SK-N-SH (cell line): ENCODE data around the gene JPT2. TPM values are rescaled to one million over a fixed set of nuclear protein-coding genes. Genes with fewer than 3 reads are reported as not detected.

Experiments
- CTCF ChIA-PET: fragments of 300-600, 350-600 bp; formaldehyde crosslinking; extraction: SDS; loops from one replicate; lab custom pipeline; 2021; lab: Yijun Ruan, JAX
- POLR2A ChIA-PET: fragments of 350-600 bp; sonication (Branson Sonifier 250); formaldehyde crosslinking; extraction: SDS; loops from one replicate; lab custom pipeline; 2020; ENCODE audit warnings: antibody characterized with exemption, inconsistent platforms; lab: Yijun Ruan, JAX
- DNase-seq: peaks from one replicate; pipeline ENCODE4 v3.0.0; 2012
- H2AFZ ChIP-seq: fragments of 200-600 bp; sonication (generic); 2 replicates; pipeline ENCODE4 v1.8.1; 2016; ENCODE audit warnings: antibody characterized with exemption, mild to moderate bottlenecking, low read depth
- H3F3A ChIP-seq: fragments of 200-600 bp; sonication (generic); replicated peaks from 2 replicates; pipeline ENCODE3; 2016; ENCODE audit warnings: antibody characterized with exemption, mild to moderate bottlenecking; ENCODE audit not compliant: insufficient read depth
- H3K27ac ChIP-seq, 2 experiments: fragments of 200-500 bp in 1 of 2; fragments of 200-600 bp in 1 of 2; sonication (Bioruptor generic) in 1 of 2; sonication (generic), shearing (Covaris generic) in 1 of 2; 2 replicates each; pipeline versions ENCODE4 v1.5.1 to v1.6.1; 2014 to 2016; ENCODE audit warnings: low read depth in 2 of 2, inconsistent platforms in 1 of 2, low read length in 1 of 2, mild to moderate bottlenecking in 1 of 2, mixed read lengths in 1 of 2
- H3K27me3 ChIP-seq: fragments of 200-600 bp; sonication (generic), shearing (Covaris generic); 2 replicates; pipeline ENCODE4 v1.6.1; 2016; ENCODE audit warnings: mixed run types; ENCODE audit not compliant: insufficient read depth
- H3K36me3 ChIP-seq, 2 experiments: fragments of 200-500 bp in 1 of 2; fragments of 200-600 bp in 1 of 2; sonication (Bioruptor generic) in 1 of 2; sonication (generic) in 1 of 2; replicated peaks in 1 of 2; 2 replicates each; pipeline versions ENCODE3 to v1.5.1; 2014 to 2016; ENCODE audit warnings: low read length in 1 of 2, mild to moderate bottlenecking in 1 of 2; ENCODE audit not compliant: insufficient read depth in 2 of 2, control insufficient read depth in 1 of 2
- H3K4me1 ChIP-seq, 2 experiments: fragments of 200-500 bp in 1 of 2; fragments of 200-600 bp in 1 of 2; sonication (Bioruptor generic) in 1 of 2; sonication (generic), shearing (Covaris generic) in 1 of 2; 2 replicates each; pipeline versions ENCODE4 v1.5.1 to v1.6.1; 2014 to 2016; ENCODE audit warnings: low read depth in 1 of 2, low read length in 1 of 2, mixed run types in 1 of 2; ENCODE audit not compliant: insufficient read depth in 2 of 2, control insufficient read depth in 1 of 2
- H3K4me2 ChIP-seq: fragments of 200-600 bp; sonication (generic), shearing (Covaris generic); 2 replicates; pipeline ENCODE4 v1.6.1; 2017; ENCODE audit warnings: mixed run types
- H3K4me3 ChIP-seq, 2 experiments: fragments of 200-500 bp in 1 of 2; fragments of 200-600 bp in 1 of 2; sonication (Bioruptor generic) in 1 of 2; sonication (generic), shearing (Covaris generic) in 1 of 2; 2 replicates each; pipeline versions ENCODE4 v1.5.1 to v1.8.1; 2014 to 2016; ENCODE audit warnings: low read depth in 2 of 2, inconsistent platforms in 1 of 2, low read length in 1 of 2, mild to moderate bottlenecking in 1 of 2, mixed read lengths in 1 of 2, moderate library complexity in 1 of 2
- H3K79me2 ChIP-seq: fragments of 200-600 bp; sonication (generic); 2 replicates; pipeline ENCODE4 v1.8.1; 2017; ENCODE audit warnings: mild to moderate bottlenecking; ENCODE audit not compliant: insufficient read depth
- H3K9ac ChIP-seq: fragments of 200-600 bp; sonication (generic); 2 replicates; pipeline ENCODE4 v1.6.1; 2017; ENCODE audit warnings: mixed run types
- H3K9me2 ChIP-seq: fragments of 200-600 bp; sonication (generic); 2 replicates; pipeline ENCODE4 v1.6.1; 2017; ENCODE audit warnings: mixed run types
- H3K9me3 ChIP-seq: fragments of 200-600 bp; sonication (generic); 2 replicates; pipeline ENCODE4 v1.6.1; 2017; ENCODE audit warnings: mixed run types, mild to moderate bottlenecking, moderate library complexity
- H4K20me1 ChIP-seq: fragments of 200-600 bp; sonication (generic); 2 replicates; pipeline ENCODE4 v1.6.1; 2017; ENCODE audit warnings: mild to moderate bottlenecking, mixed run types; ENCODE audit not compliant: insufficient read depth
- CHD2 ChIP-seq: fragments of 150-350 bp; IDR thresholded peaks from 2 replicates; pipeline ENCODE4 v1.6.1; 2018; ENCODE audit warnings: low read length; ENCODE audit not compliant: partially characterized antibody
- CTCF ChIP-seq: fragments of 200-600 bp; sonication (generic); IDR thresholded peaks from 2 replicates; pipeline ENCODE4 v1.6.1; 2017; ENCODE audit warnings: antibody characterized with exemption, mild to moderate bottlenecking, moderate library complexity
- ELF1 ChIP-seq: IDR thresholded peaks from 2 replicates; pipeline ENCODE4 v1.4.0; 2012
- EP300 ChIP-seq, 2 experiments: IDR thresholded peaks; 2 replicates each; pipeline versions ENCODE4 v1.4.0 to v1.6.1; 2012; ENCODE audit warnings: borderline replicate concordance in 1 of 2, low read depth in 1 of 2, low read length in 1 of 2
- GABPA ChIP-seq: IDR thresholded peaks from 2 replicates; pipeline ENCODE4 v1.4.0; 2012; ENCODE audit warnings: low read depth, mild to moderate bottlenecking
- MXI1 ChIP-seq: IDR thresholded peaks from 2 replicates; pipeline ENCODE4 v1.6.1; 2012; ENCODE audit warnings: mild to moderate bottlenecking, low read depth, low read length, improper control_type of control experiment
- NFIC ChIP-seq: IDR thresholded peaks from 2 replicates; pipeline ENCODE4 v1.4.0; 2012; ENCODE audit warnings: borderline replicate concordance
- NRF1 ChIP-seq: IDR thresholded peaks from 2 replicates; pipeline ENCODE4 v1.6.1; 2012; ENCODE audit warnings: low read depth, mild to moderate bottlenecking, low read length
- PBX3 ChIP-seq: IDR thresholded peaks from 2 replicates; pipeline ENCODE4; 2012
- POLR2AphosphoS5 ChIP-seq: IDR thresholded peaks from 2 replicates; pipeline ENCODE4 v1.6.1; 2012; ENCODE audit warnings: low read depth, low read length
- RAD21 ChIP-seq: IDR thresholded peaks from 2 replicates; pipeline ENCODE4 v1.6.1; 2012; ENCODE audit warnings: mild to moderate bottlenecking, low read length
- RCOR1 ChIP-seq: fragments of 150-350 bp; IDR thresholded peaks from 2 replicates; pipeline ENCODE4 v1.6.1; 2017; ENCODE audit warnings: antibody characterized with exemption, low read length
- REST ChIP-seq: IDR thresholded peaks from 2 replicates; pipeline ENCODE4 v1.6.1; 2012; ENCODE audit warnings: mild to moderate bottlenecking, low read depth, low read length, moderate library complexity
- RFX5 ChIP-seq: IDR thresholded peaks from 2 replicates; pipeline ENCODE4 v1.6.1; 2012; ENCODE audit warnings: mild to moderate bottlenecking, improper control_type of control experiment, low read length
- SIN3A ChIP-seq: IDR thresholded peaks from 2 replicates; pipeline ENCODE4 v1.6.1; 2012; ENCODE audit warnings: low read depth, mild to moderate bottlenecking, low read length, moderate library complexity, borderline replicate concordance
- SMC3 ChIP-seq: IDR thresholded peaks from 2 replicates; pipeline ENCODE4 v1.6.1; 2012; ENCODE audit warnings: low read depth, low read length, improper control_type of control experiment
- TAF1 ChIP-seq: IDR thresholded peaks from 2 replicates; pipeline ENCODE4 v1.6.1; 2012; ENCODE audit warnings: low read depth, mild to moderate bottlenecking, low read length, moderate library complexity, borderline replicate concordance
- TEAD4 ChIP-seq: IDR thresholded peaks from 2 replicates; pipeline ENCODE4 v1.4.0; 2012; ENCODE audit warnings: mild to moderate bottlenecking, borderline replicate concordance; ENCODE audit not compliant: insufficient read depth
- USF1 ChIP-seq: IDR thresholded peaks from 2 replicates; pipeline ENCODE4 v1.4.0; 2012; ENCODE audit warnings: low read depth, borderline replicate concordance
- ZBTB33 ChIP-seq: IDR thresholded peaks from 2 replicates; pipeline ENCODE4 v1.4.0; 2012; ENCODE audit warnings: low read depth, borderline replicate concordance
- WGBS: methylation state at CpG from one replicate; pipeline ENCODE4 v1.1.6; 2017; ENCODE audit warnings: low lambda C conversion rate; 5-methylcytosine and 5-hydroxymethylcytosine counted together
- polyA plus RNA-seq, 3 experiments: library from polyadenylated mRNA; depleted of rRNA; stranded (reverse); fragments of >200 nt; gene quantifications; 2 replicates each; pipeline ENCODE4 v1.2.3, GENCODE V29; 2012

Gene JPT2
- polyA plus RNA-seq, 1 of the 3 experiments (the other 2 are of a cell fraction), result 67.4 TPM

- Histone ChIP-seq H3K4me3 (peak within 1 kb of the TSS; percentile 82 to 89), H3K9ac (peak within 1 kb of the TSS; percentile 85), H3K4me2 (peak within 1 kb of the TSS; percentile 97), H3K9me2 (no peaks in the 10 kb centered on the region), H3F3A (peaks cover 26% of the 10 kb centered on the region), H2AFZ (peak within 1 kb of the TSS; percentile 89), H4K20me1 (peaks cover 37% of the 10 kb centered on the region), H3K4me1 (peaks cover 13 to 22% of the 10 kb centered on the region in 2 experiments; a peak in 3 of 4 replicates), H3K9me3 (no peaks in the 10 kb centered on the region), H3K27ac (peak within 1 kb of the TSS; percentile 89 to 91), H3K27me3 (no peaks in the 10 kb centered on the region), H3K79me2 (peaks cover 58% of the 10 kb centered on the region), H3K36me3 (peaks cover 12 to 16% of the 10 kb centered on the region in 2 experiments)
- peak; percentile 99 for DNase-seq
- TF ChIP-seq REST, result 0 out of 2 replicates have a peak, but pooled peaks have one; percentile 26
- TF ChIP-seq MXI1, result peak; percentile 80
- peak; percentile 37; the same call in 1 of the 2 replicates for TF ChIP-seq ZBTB33
- 0 out of 2 replicates have a peak, but pooled peaks have one; percentile 77 for TF ChIP-seq SIN3A
- peak; percentile 73 for TF ChIP-seq CTCF
- 0 out of 2 replicates have a peak, but pooled peaks have one; percentile 8 for TF ChIP-seq RCOR1
- TF ChIP-seq TAF1, result peak; percentile 78; the same call in 1 of the 2 replicates
- no peak for TF ChIP-seq USF1
- peak; percentile 97 for TF ChIP-seq PBX3
- no peak; the same call in 1 of the 2 replicates for TF ChIP-seq NFIC
- TF ChIP-seq NRF1, result peak; percentile 31
- TF ChIP-seq RFX5, result 0 out of 2 replicates have a peak, but pooled peaks have one; percentile 54
- TF ChIP-seq CHD2, result peak; percentile 88
- TF ChIP-seq GABPA, result peak; percentile 92
- peak in 1 of 2 experiments; percentile 22; a peak in 1 of 4 replicates for TF ChIP-seq EP300 (IDR thresholded peaks at IDR 0.05; ENCODE audit: borderline replicate concordance in 1 of 2, low read depth in 1 of 2, low read length in 1 of 2)
- TF ChIP-seq SMC3, result peak; percentile 33
- TF ChIP-seq ELF1, result peak; percentile 78
- no peak for TF ChIP-seq RAD21
- TF ChIP-seq POLR2AphosphoS5, result peak; percentile 97
- TF ChIP-seq TEAD4, result no peak
- ChIA-PET CTCF (interaction anchor here (0.6 to 1.9 kb wide), 38 partner anchors 9 to 429 kb away, joined by 3 to 14 read pairs (median 5); partner anchors contain the start of genes CRAMP1, EME2, IFT140 and JPT2), POLR2A (interaction anchor here (0.5 to 1.5 kb wide), 14 partner anchors 10 to 633 kb away, joined by 3 to 10 read pairs (median 4); partner anchors contain the start of genes CRAMP1, EME2, FAHD1 and HAGH)
- WGBS, result under 1% methylated on average over 11 of the region's 79 CpGs
Observed at GRCh38 chr16:1705688-1706385, 27.8 kb downstream of the JPT2 start, which contains the start of gene MAPK8IP3. MAPK8IP3 (plus strand) TSS chr16:1706195; CDS start chr16:1706340, 145 bp downstream.
